Ascending aorta (tissue), 2 donors: ENCODE data around the gene LHFPL2. TPM values are rescaled to one million over a fixed set of nuclear protein-coding genes. Genes with fewer than 3 reads are reported as not detected.
"Not testable (repeated sequence)": the region's sequence is repeated elsewhere in the genome, so short reads cannot be mapped to it uniquely, and the experiment has no call there.

ENCODE experiments used
- DNase-seq, 2 donors: peaks; one replicate each; pipeline ENCODE4 v3.0.0-alpha.2; 2019; ENCODE audit warnings: low spot score in 2 of 2
- H3K27ac ChIP-seq, 2 donors: fragments of 200-600 bp; sonication (generic); one replicate each; pipeline ENCODE4 v1.5.1; 2016 to 2017; ENCODE audit warnings: mild to moderate bottlenecking in 1 of 2
- H3K27me3 ChIP-seq: fragments of 200-600 bp; sonication (generic); one replicate; pipeline ENCODE4 v1.5.1; 2017
- H3K36me3 ChIP-seq, 2 donors: fragments of 200-600 bp; sonication (generic); one replicate each; pipeline ENCODE4 v1.5.1; 2016
- H3K4me1 ChIP-seq, 2 donors: fragments of 200-600 bp; sonication (generic); one replicate each; pipeline ENCODE4 v1.5.1; 2016 to 2017; ENCODE audit warnings: mild to moderate bottlenecking in 1 of 2
- H3K4me3 ChIP-seq, 2 donors: fragments of 200-600 bp; sonication (generic); one replicate each; pipeline ENCODE4 v1.5.1; 2016 to 2017; ENCODE audit warnings: mild to moderate bottlenecking in 1 of 2
- H3K9me3 ChIP-seq, 2 donors: fragments of 200-600 bp; sonication (generic); one replicate each; pipeline ENCODE4 v1.5.1; 2016
- CTCF ChIP-seq, 3 experiments: fragments of 200-600 bp in 2 of 3; fragments of 450-650 bp in 1 of 3; sonication (generic) in 2 of 3; IDR thresholded peaks; one replicate each; pipeline ENCODE4 v1.5.1; 2016 to 2019; ENCODE audit warnings: antibody characterized with exemption in 3 of 3, mild to moderate bottlenecking in 1 of 3, moderate library complexity in 1 of 3
- intact Hi-C: fragments of 100-400 bp; cut with DNase I; formaldehyde crosslinking; loops from one replicate; pipeline ENCODE4 v1.15.1; 2023
- total RNA-seq: library from RNA; depleted of rRNA; stranded (reverse); fragments of >200 nt; gene quantifications from one replicate; pipeline ENCODE4 v1.1.0, GENCODE V29; 2016

Gene LHFPL2
- total RNA-seq, 1 donor from 2014 or later, result 9.7 TPM

GRCh38 chr5:78622302-78622971, 26.1 kb downstream of the LHFPL2 start:
- H3K9me3 ChIP-seq, result no peaks in the 10 kb centered on the region
- H3K27me3 ChIP-seq, result no peaks in the 10 kb centered on the region
- peaks cover 0 to 4% of the 10 kb centered on the region in 2 donors for H3K4me1 ChIP-seq
- DNase-seq, result no peak
- TF ChIP-seq CTCF (IDR thresholded peaks at IDR 0.05), result no peak
- H3K27ac ChIP-seq, result no peak overlapping the region
- H3K4me3 ChIP-seq, result no peak overlapping the region
- intact Hi-C loops, result no loop called here
- H3K36me3 ChIP-seq, result peaks cover 8 to 15% of the 10 kb centered on the region in 2 donors

GRCh38 chr5:78621291-78621738, 27.3 kb downstream of the LHFPL2 start:
- peaks cover 8 to 12% of the 10 kb centered on the region in 2 donors for H3K36me3 ChIP-seq
- no peaks in the 10 kb centered on the region for H3K4me1 ChIP-seq
- H3K9me3 ChIP-seq, result no peaks in the 10 kb centered on the region
- H3K27ac ChIP-seq, result no peak overlapping the region
- intact Hi-C loops, result no loop called here
- no peak for DNase-seq
- H3K4me3 ChIP-seq, result no peak overlapping the region
- no peaks in the 10 kb centered on the region for H3K27me3 ChIP-seq
- no peak for TF ChIP-seq CTCF (IDR thresholded peaks at IDR 0.05)

GRCh38 chr5:78620119-78620518, 28.5 kb downstream of the LHFPL2 start:
- H3K4me3 ChIP-seq, DNase-seq, H3K9me3 ChIP-seq, intact Hi-C loops, H3K4me1 ChIP-seq, H3K27me3 ChIP-seq, H3K27ac ChIP-seq: not testable (repeated sequence)
- H3K36me3 ChIP-seq, result peaks cover 8 to 12% of the 10 kb centered on the region in 2 donors

- H3K27ac ChIP-seq, result no peak overlapping the region
- intact Hi-C loops, result no loop called here
Observed at GRCh38 chr5:78618303-78618702, 30.3 kb downstream of the LHFPL2 start.

GRCh38 chr5:78615697-78616096, 32.9 kb downstream of the LHFPL2 start:
- H3K36me3 ChIP-seq, result peaks cover 8 to 12% of the 10 kb centered on the region in 2 donors
- H3K27ac ChIP-seq, result no peak overlapping the region
- no peak for DNase-seq
- H3K4me1 ChIP-seq, result peaks cover 0 to 12% of the 10 kb centered on the region in 2 donors
- no peak for TF ChIP-seq CTCF (IDR thresholded peaks at IDR 0.05)
- no peaks in the 10 kb centered on the region for H3K27me3 ChIP-seq
- intact Hi-C loops, result no loop called here
- H3K9me3 ChIP-seq, result no peaks in the 10 kb centered on the region
- no peak overlapping the region for H3K4me3 ChIP-seq

More at GRCh38 chr5:78618303-78618702, 30.3 kb downstream of the LHFPL2 start:
- Histone ChIP-seq H3K9me3 (no peaks in the 10 kb centered on the region), H3K4me3 (no peak overlapping the region), H3K4me1 (no peaks in the 10 kb centered on the region), H3K36me3 (peaks cover 8 to 12% of the 10 kb centered on the region in 2 donors), H3K27me3 (no peaks in the 10 kb centered on the region)
- DNase-seq, result no peak
- TF ChIP-seq CTCF (IDR thresholded peaks at IDR 0.05), result no peak

GRCh38 chr5:78614816-78615215, 33.8 kb downstream of the LHFPL2 start:
- no peak for DNase-seq
- Histone ChIP-seq H3K36me3 (peaks cover 4 to 8% of the 10 kb centered on the region in 2 donors), H3K27me3 (no peaks in the 10 kb centered on the region), H3K4me3 (no peak overlapping the region), H3K27ac (peak overlapping the region in 1 of 2 donors; percentile 2), H3K4me1 (peaks cover 0 to 20% of the 10 kb centered on the region in 2 donors), H3K9me3 (no peaks in the 10 kb centered on the region)
- intact Hi-C loops, result no loop called here
- no peak for TF ChIP-seq CTCF (IDR thresholded peaks at IDR 0.05)
